ENCODE results near the gene SKIC8.

GRCh38 chr15:78260489-78260888 lies 38.9 kb downstream of the SKIC8 start:
- TF ChIP-seq CTCF (IDR thresholded peaks at IDR 0.05; ENCODE audit: low read depth, low read length), result no peak
- TF ChIP-seq EZH2phosphoT487 (IDR thresholded peaks at IDR 0.05; ENCODE audit: low read depth), result no peak

Data from OCI-LY3 (cell line).